GM12878 (cell line): ENCODE results near the gene ADAMTS7. TPM values are rescaled to one million over a fixed set of nuclear protein-coding genes. Genes with fewer than 3 reads are reported as not detected.

Source experiments
- ATAC-seq: fragments of 200-7000 bp; cut with Tn5 transposase; 3 replicates; pipeline ENCODE4 v1.9.1; 2020; ENCODE audit warnings: mild to moderate bottlenecking, moderate library complexity
- BruUV-seq: library from RNA; stranded (reverse); fragments of 400-500 nt; replicated peaks from 2 replicates; lab custom pipeline; 2021; lab: Mats Ljungman, UMichigan
- CTCF ChIA-PET: fragments of 300-600 bp; sonication (Branson Sonifier 250); formaldehyde crosslinking; extraction: SDS; loops from one replicate; lab custom pipeline; 2021; ENCODE audit warnings: inconsistent platforms; lab: Yijun Ruan, JAX
- POLR2A ChIA-PET: fragments of 350-600 bp; formaldehyde crosslinking; extraction: SDS; loops from one replicate; lab custom pipeline; 2021; ENCODE audit warnings: inconsistent platforms; lab: Charles Lee
- RAD21 ChIA-PET: fragments of 300-600 bp; sonication (Branson Sonifier 250); formaldehyde crosslinking; loops from one replicate; lab custom pipeline; 2023; ENCODE audit warnings: antibody characterized with exemption; ENCODE audit not compliant: unreplicated experiment; lab: Charles Lee
- SMC1A ChIA-PET: fragments of 300-600 bp; sonication (Branson Sonifier 250); formaldehyde crosslinking; loops from one replicate; lab custom pipeline; 2023; ENCODE audit not compliant: unreplicated experiment, uncharacterized antibody; lab: Charles Lee
- DNase-seq: peaks from one replicate; pipeline ENCODE4 v3.0.0-alpha.2; 2011; ENCODE audit warnings: low read depth, low spot score
- FAIRE-seq: peaks from 3 replicates; lab custom pipeline; 2011; peaks lifted over from hg19 to GRCh38; lab: Jason Lieb, UNC
- H2AFZ ChIP-seq: 2 replicates; pipeline ENCODE4 v1.6.0; 2011; ENCODE audit warnings: low read depth, low read length, control low read depth; ENCODE audit not compliant: control insufficient read depth
- H3K27ac ChIP-seq: 2 replicates; pipeline ENCODE4 v1.5.1; 2011; ENCODE audit warnings: control low read depth; ENCODE audit not compliant: control insufficient read depth, insufficient read depth
- H3K27me3 ChIP-seq, 2 experiments: replicated peaks in 1 of 2; 2 replicates each; pipeline versions ENCODE4 v1.6.0 to v1.6.1; 2011; ENCODE audit warnings: low read length in 1 of 2; ENCODE audit not compliant: control insufficient read depth in 2 of 2, insufficient read depth in 2 of 2
- H3K36me3 ChIP-seq, 2 experiments: 2 replicates each; pipeline ENCODE4 v1.5.1; 2011; ENCODE audit warnings: low read length in 1 of 2; ENCODE audit not compliant: control insufficient read depth in 2 of 2, insufficient read depth in 2 of 2
- H3K4me1 ChIP-seq: 2 replicates; pipeline ENCODE4 v1.6.1; 2011; ENCODE audit warnings: mild to moderate bottlenecking, low read length, moderate library complexity, mixed read lengths; ENCODE audit not compliant: control insufficient read depth, insufficient read depth
- H3K4me2 ChIP-seq: 2 replicates; pipeline ENCODE4 v1.6.0; 2011; ENCODE audit warnings: control low read depth; ENCODE audit not compliant: control insufficient read depth, insufficient read depth
- H3K4me3 ChIP-seq: fragments of 200-600 bp; sonication (generic); 2 replicates; pipeline ENCODE4 v1.5.1; 2016
- H3K79me2 ChIP-seq: 2 replicates; pipeline ENCODE4 v1.6.0; 2011; ENCODE audit warnings: low read length; ENCODE audit not compliant: control insufficient read depth, insufficient read depth
- H3K9ac ChIP-seq: 2 replicates; pipeline ENCODE4 v1.8.0; 2011; ENCODE audit warnings: low read length, control low read depth, mixed read lengths; ENCODE audit not compliant: control insufficient read depth, insufficient read depth
- H3K9me3 ChIP-seq: replicated peaks from 3 replicates; pipeline ENCODE4 v1.5.1; 2011; ENCODE audit warnings: mild to moderate bottlenecking, low read length; ENCODE audit not compliant: control insufficient read depth, insufficient read depth
- H4K20me1 ChIP-seq: 2 replicates; pipeline ENCODE4 v1.6.0; 2011; ENCODE audit not compliant: control insufficient read depth, insufficient read depth
- CEBPZ ChIP-seq: fragments of 150-350 bp; IDR thresholded peaks from 2 replicates; pipeline ENCODE4 v1.6.1; 2016; ENCODE audit warnings: low read depth, low read length
- MTA3 ChIP-seq: IDR thresholded peaks from 2 replicates; pipeline ENCODE4 v1.6.1; 2012; ENCODE audit warnings: low read length, inconsistent platforms, borderline replicate concordance
- MXI1 ChIP-seq: fragments of 150-350 bp; IDR thresholded peaks from 2 replicates; pipeline ENCODE4 v1.6.1; 2011; ENCODE audit warnings: low read depth, mild to moderate bottlenecking, inconsistent platforms, low read length, improper control_type of control experiment
- MYB ChIP-seq: fragments of 150-350 bp; IDR thresholded peaks from 2 replicates; pipeline ENCODE4 v1.6.1; 2014; ENCODE audit warnings: mild to moderate bottlenecking, low read depth, low read length, borderline replicate concordance
- NR2C1 ChIP-seq: fragments of 450-650 bp; IDR thresholded peaks from 2 replicates; pipeline ENCODE4 v1.6.1; 2017; ENCODE audit warnings: antibody characterized with exemption, mild to moderate bottlenecking, moderate library complexity
- RB1 ChIP-seq: fragments of 450-650 bp; formaldehyde crosslinking; IDR thresholded peaks from 2 replicates; pipeline ENCODE4 v1.6.1; 2017; ENCODE audit warnings: mild to moderate bottlenecking, borderline replicate concordance
- RELA ChIP-seq: fragments of 450-650 bp; IDR thresholded peaks from 2 replicates; pipeline ENCODE4 v1.8.0; 2014; ENCODE audit warnings: borderline replicate concordance; ENCODE audit not compliant: partially characterized antibody
- REST ChIP-seq: IDR thresholded peaks from 2 replicates; pipeline ENCODE4 v1.6.1; 2012; ENCODE audit warnings: mild to moderate bottlenecking, low read depth, low read length
- SMAD1 ChIP-seq: fragments of 450-650 bp; IDR thresholded peaks from 2 replicates; pipeline ENCODE4 v1.6.1; 2018; ENCODE audit warnings: mild to moderate bottlenecking, low read depth; ENCODE audit not compliant: partially characterized antibody
- SMARCA5 ChIP-seq: fragments of 450-650 bp; IDR thresholded peaks from 2 replicates; pipeline ENCODE4 v1.6.1; 2017; ENCODE audit warnings: mild to moderate bottlenecking
- SUPT20H ChIP-seq: IDR thresholded peaks from 2 replicates; pipeline ENCODE4 v1.6.1; 2011; ENCODE audit warnings: low read depth, mild to moderate bottlenecking, low read length, moderate library complexity, borderline replicate concordance; ENCODE audit not compliant: control insufficient read depth
- SUZ12 ChIP-seq: fragments of 200-600 bp; sonication (generic); IDR thresholded peaks from one replicate; pipeline ENCODE4 v1.6.1; 2018; ENCODE audit warnings: antibody characterized with exemption, mild to moderate bottlenecking; ENCODE audit not compliant: unreplicated experiment
- ZSCAN29 ChIP-seq: fragments of 450-650 bp; IDR thresholded peaks from 2 replicates; pipeline ENCODE4 v1.6.1; 2017; ENCODE audit warnings: mild to moderate bottlenecking, moderate library complexity
- WGBS: methylation state at CpG from one replicate; pipeline ENCODE4 v1.1.6; 2016; ENCODE audit warnings: low lambda C conversion rate; ENCODE audit not compliant: insufficient replicate concordance, insufficient coverage; ENCODE audit errors: missing lambda C conversion rate; 5-methylcytosine and 5-hydroxymethylcytosine counted together
- in situ Hi-C: fragments of 300-500 bp; cut with MboI; formaldehyde crosslinking; loops from 9 replicates; pipeline ENCODE4 v1.14.3; 2018; ENCODE audit warnings: mixed read lengths
- intact Hi-C: fragments of 100-400 bp; cut with micrococcal nuclease; formaldehyde crosslinking; loops from one replicate; pipeline ENCODE4 v1.14.2; 2022; ENCODE audit not compliant: unreplicated experiment
- polyA plus RNA-seq, 11 experiments: library from polyadenylated mRNA; depleted of rRNA in 4 of 11; unstranded in 6 of 11; stranded (reverse) in 5 of 11; fragments of >200 nt; fragmentation: Nextera tagmentation in 4 of 11; fragmentation: Illumina TruSeq in 1 of 11; extraction: Ambion mirVana in 4 of 11; extraction: Trizol in 1 of 11; gene quantifications; 1 replicate in 1 of 11; 2 replicates in 10 of 11; pipeline versions ENCODE4 v1.2.1 to v1.2.3, GENCODE V29; 2011 to 2016; ENCODE audit warnings: inconsistent platforms in 2 of 11, missing spikeins in 2 of 11, low read depth in 1 of 11
- total RNA-seq, 4 experiments: library from RNA; depleted of rRNA in 3 of 4; stranded (reverse); fragments of >200 nt in 3 of 4; fragmentation: Illumina TruSeq in 1 of 4; extraction: Trizol in 1 of 4; gene quantifications; 2 replicates each; pipeline versions ENCODE4 v1.2.1 to v1.2.3, GENCODE V29; 2013 to 2021

ADAMTS7 gene
- total and polyA plus RNA-seq, 10 of the 15 experiments (the other 5 are each of a cell fraction or from before 2014, with no cell fraction given) = 0.03 to 0.28 (median 0.06) TPM; not detected in 6

GRCh38 chr15:78800806-78801205, 10.5 kb downstream of the ADAMTS7 start:
- Histone ChIP-seq H4K20me1 (no peaks in the 10 kb centered on the region), H3K27ac (no peak overlapping the region), H2AFZ (no peak overlapping the region), H3K4me2 (no peak overlapping the region), H3K4me3 (no peak overlapping the region), H3K79me2 (no peaks in the 10 kb centered on the region), H3K4me1 (no peaks in the 10 kb centered on the region), H3K36me3 (no peaks in the 10 kb centered on the region), H3K9me3 (no peaks in the 10 kb centered on the region), H3K27me3 (no peaks in the 10 kb centered on the region), H3K9ac (no peak overlapping the region)
- DNase-seq (no peak), ATAC-seq (no peak), FAIRE-seq (no peak)
- CTCF ChIA-PET = no interaction called here
- in situ Hi-C loops (no loop called here), intact Hi-C loops (no loop called here)
- 80% methylated on average over 21 of the region's 21 CpGs for WGBS
- RAD21 ChIA-PET = no interaction called here
- SMC1A ChIA-PET = interaction anchor here (0.7 kb wide), 1 partner anchor 8 kb away, joined by 3 read pairs; no protein-coding TSS in a partner anchor
- POLR2A ChIA-PET = no interaction called here
- BruUV-seq = no TSS peak
- no peak for TF ChIP-seq MTA3
- TF ChIP-seq SMARCA5 = no peak
- no peak for TF ChIP-seq MYB
- no peak for TF ChIP-seq REST
- no peak for TF ChIP-seq SUPT20H
- TF ChIP-seq CEBPZ = no peak
- TF ChIP-seq RB1 = no peak
- no peak for TF ChIP-seq ZSCAN29
- TF ChIP-seq SMAD1 = no peak
- no peak for TF ChIP-seq SUZ12
- no peak for TF ChIP-seq MXI1
- TF ChIP-seq RELA = no peak
- TF ChIP-seq NR2C1 = no peak
